ENCODE measurements around the gene OVAAL.

OVAAL gene

GRCh38 chr1:180598333-180598974 is 39.7 kb downstream of the OVAAL start:
- Histone ChIP-seq H3K4me1 (peaks cover 41% of the 10 kb centered on the region), H3K36me3 (no peaks in the 10 kb centered on the region), H3K27me3 (no peaks in the 10 kb centered on the region), H3K4me3 (ENCODE audit: low read depth, low read length) (no peak overlapping the region), H3K9me3 (no peaks in the 10 kb centered on the region)
- TF ChIP-seq CTCF (IDR thresholded peaks at IDR 0.05; ENCODE audit: low read depth, low read length), result no peak
- no peak for DNase-seq

DNA sequence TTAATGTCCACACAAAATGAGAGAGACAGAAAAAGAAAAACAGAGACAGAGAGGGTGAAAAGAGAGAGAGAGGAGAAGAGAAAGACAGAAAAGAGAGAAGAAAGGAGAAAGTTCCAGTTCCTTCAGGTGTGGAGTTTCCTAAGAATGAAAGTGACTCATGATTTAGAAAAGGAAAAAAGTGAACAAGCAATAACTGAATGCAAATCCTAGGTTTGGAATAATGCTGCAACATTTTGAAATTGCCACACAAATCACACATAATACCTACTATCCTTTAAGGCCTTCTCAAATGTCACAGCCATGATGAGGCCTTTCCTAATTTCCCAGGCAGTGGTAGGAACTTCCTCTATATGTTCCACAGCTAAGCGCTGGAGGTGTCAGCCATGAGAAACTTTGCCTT is 41.6 kb downstream of the OVAAL start:
- no peak for DNase-seq
- Histone ChIP-seq H3K9me3 (no peaks in the 10 kb centered on the region), H3K27me3 (no peaks in the 10 kb centered on the region), H3K4me3 (ENCODE audit: low read depth, low read length) (no peak overlapping the region), H3K4me1 (peaks cover 31% of the 10 kb centered on the region), H3K36me3 (no peaks in the 10 kb centered on the region)
- TF ChIP-seq CTCF (IDR thresholded peaks at IDR 0.05; ENCODE audit: low read depth, low read length), result no peak

GRCh38 chr1:180601512-180601911 is 42.7 kb downstream of the OVAAL start:
- no peak overlapping the region for H3K4me3 ChIP-seq (ENCODE audit: low read depth, low read length)
- DNase-seq, result no peak
- H3K27me3 ChIP-seq, result no peaks in the 10 kb centered on the region
- no peak for TF ChIP-seq CTCF (IDR thresholded peaks at IDR 0.05; ENCODE audit: low read depth, low read length)
- no peaks in the 10 kb centered on the region for H3K9me3 ChIP-seq
- no peaks in the 10 kb centered on the region for H3K36me3 ChIP-seq
- peaks cover 39% of the 10 kb centered on the region for H3K4me1 ChIP-seq

GRCh38 chr1:180603223-180603849 is 44.6 kb downstream of the OVAAL start:
- Histone ChIP-seq H3K4me3 (ENCODE audit: low read depth, low read length) (no peak overlapping the region), H3K4me1 (peaks cover 26% of the 10 kb centered on the region), H3K36me3 (no peaks in the 10 kb centered on the region), H3K27me3 (no peaks in the 10 kb centered on the region), H3K9me3 (no peaks in the 10 kb centered on the region)
- TF ChIP-seq CTCF (IDR thresholded peaks at IDR 0.05; ENCODE audit: low read depth, low read length), result no peak
- DNase-seq, result no peak

- TF ChIP-seq CTCF (IDR thresholded peaks at IDR 0.05; ENCODE audit: low read depth, low read length), result no peak
These were observed 45.1 kb downstream of the OVAAL start for GRCh38 chr1:180603850-180604226.

DNA sequence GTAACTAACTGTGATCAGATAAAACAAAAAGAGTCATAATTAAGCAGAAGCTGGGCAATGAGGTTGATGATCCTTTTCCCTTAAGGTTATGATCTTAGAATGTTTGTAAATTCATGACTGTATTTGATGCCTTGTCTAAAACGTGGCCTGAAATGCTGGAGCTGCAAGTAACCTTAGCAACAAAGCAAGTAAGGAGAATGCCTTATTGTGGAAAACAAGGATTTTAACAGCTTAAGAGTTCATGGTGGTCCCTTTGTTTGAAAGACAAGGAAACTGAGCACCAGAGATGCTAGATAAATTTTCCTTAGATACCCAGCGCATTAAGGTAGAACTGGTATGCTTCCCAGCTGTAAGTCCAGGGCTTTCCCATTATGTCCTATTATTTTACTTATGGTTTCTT is 47.4 kb downstream of the OVAAL start:
- H3K9me3 ChIP-seq, result no peaks in the 10 kb centered on the region
- no peaks in the 10 kb centered on the region for H3K27me3 ChIP-seq
- H3K4me1 ChIP-seq, result peaks cover 18% of the 10 kb centered on the region
- no peak overlapping the region for H3K4me3 ChIP-seq (ENCODE audit: low read depth, low read length)
- no peak for TF ChIP-seq CTCF (IDR thresholded peaks at IDR 0.05; ENCODE audit: low read depth, low read length)
- DNase-seq, result no peak
- no peaks in the 10 kb centered on the region for H3K36me3 ChIP-seq

More at GRCh38 chr1:180603850-180604226, 45.1 kb downstream of the OVAAL start:
- H3K36me3 ChIP-seq, result no peaks in the 10 kb centered on the region
- DNase-seq, result no peak
- peaks cover 21% of the 10 kb centered on the region for H3K4me1 ChIP-seq
- H3K4me3 ChIP-seq (ENCODE audit: low read depth, low read length), result no peak overlapping the region
- H3K27me3 ChIP-seq, result no peaks in the 10 kb centered on the region
- H3K9me3 ChIP-seq, result no peaks in the 10 kb centered on the region

Measured in BE2C (cell line).